GM19397 (cell line): Measurements from ENCODE around the gene TRANK1.

ENCODE experiments used
- ATAC-seq: cut with Tn5 transposase; IDR thresholded peaks from one replicate; pipeline ENCODE4 v1.9.1; 2021; ENCODE audit warnings: mild to moderate bottlenecking, moderate library complexity; ENCODE audit not compliant: unreplicated experiment

The TRANK1 gene

DNA sequence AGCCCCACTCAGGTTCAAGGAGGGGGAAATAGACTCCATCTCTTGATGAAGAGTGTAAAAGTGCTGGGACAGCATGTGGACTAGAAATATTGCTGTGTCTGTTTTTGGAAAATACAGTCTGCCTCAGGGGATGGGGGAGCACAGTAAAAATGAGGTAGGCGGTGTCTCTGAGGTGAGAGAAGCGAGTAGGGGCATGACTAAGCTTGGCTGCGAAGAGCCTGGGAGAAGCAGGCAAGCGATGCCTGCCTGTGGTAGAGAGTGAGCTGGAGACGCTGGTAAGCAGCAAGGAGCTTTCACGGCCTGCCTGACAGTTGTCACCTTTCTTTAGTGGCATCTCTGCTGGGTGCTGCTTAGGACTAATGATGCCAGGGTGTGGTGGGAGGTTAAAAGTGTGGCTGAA lies 131.5 kb downstream of the TRANK1 start:
- ATAC-seq, result no peak

DNA sequence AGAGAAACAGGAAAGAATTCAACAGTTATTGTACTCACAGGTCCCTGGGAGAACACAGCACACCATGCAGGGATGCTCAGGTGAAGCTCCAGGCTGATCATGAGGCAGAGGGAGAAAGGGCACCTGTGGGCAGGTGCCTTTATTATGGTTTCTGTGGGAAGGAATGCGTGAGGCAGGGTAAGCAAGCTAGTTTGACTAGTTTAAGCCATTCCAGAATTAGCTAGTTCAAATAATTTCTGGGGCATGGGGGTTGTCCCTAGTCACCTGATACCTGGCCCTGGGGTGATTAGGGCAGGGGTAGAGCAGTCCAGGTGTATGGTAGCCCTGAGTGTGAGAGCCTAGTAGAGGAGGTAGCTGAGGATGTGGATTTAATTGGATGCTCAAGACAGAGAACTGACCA lies 132.6 kb downstream of the TRANK1 start:
- ATAC-seq, result no peak

DNA sequence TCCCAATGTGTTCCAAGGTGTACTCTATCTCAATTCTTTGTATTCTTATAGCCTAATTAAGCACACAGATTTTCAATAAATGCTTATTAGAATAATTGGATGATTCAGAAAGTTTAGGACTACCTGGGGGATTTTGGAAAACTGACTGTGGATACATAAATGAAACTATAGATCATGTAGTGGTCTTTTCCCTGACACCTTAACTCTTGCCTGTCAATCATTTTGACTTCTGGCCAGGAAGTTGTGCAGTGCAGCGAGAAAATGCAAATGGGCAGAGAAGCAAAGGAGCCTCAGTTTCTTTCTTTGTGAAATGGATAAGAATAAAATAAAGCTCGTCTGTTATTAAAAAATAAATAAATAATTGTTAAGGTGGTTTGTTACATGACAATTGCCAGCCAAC lies 133.1 kb downstream of the TRANK1 start:
- ATAC-seq, result no peak

DNA sequence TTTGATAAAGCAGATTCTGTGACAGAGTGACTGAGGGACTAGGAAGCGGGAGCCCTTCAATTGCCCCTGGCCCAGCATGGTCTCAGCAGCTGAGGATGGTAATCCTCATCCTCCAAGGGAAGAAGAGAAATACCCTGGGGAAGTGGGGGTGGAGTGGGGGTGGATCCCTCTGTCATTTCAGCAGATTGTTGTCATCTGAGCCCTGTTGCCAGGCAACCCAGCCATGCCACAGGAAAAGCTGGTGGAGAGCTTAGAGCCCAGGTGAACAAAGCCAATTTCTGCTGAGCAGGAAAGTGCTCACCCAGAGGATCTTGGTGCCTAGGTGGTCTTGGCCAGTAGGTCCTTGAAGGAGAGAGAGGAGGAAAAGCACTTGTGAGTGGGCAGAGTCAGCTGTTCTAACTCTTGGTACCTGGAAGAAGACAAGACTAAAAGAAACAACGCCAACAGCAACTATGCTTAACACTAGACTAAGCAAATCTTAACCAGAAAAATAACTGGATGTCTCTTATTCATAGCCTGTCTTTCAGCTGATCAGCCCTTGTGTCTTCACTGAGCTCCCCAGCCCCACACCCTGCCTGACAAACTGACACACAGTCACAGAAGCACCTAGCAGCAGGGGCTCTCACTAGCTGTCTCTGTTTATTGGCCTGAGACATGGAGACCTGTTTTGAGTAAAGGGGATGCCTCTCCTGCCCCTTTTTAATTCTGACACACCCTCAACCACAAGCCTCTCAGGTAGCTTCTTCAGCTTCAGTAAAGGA lies 140.4 kb downstream of the TRANK1 start:
- ATAC-seq, result no peak

DNA sequence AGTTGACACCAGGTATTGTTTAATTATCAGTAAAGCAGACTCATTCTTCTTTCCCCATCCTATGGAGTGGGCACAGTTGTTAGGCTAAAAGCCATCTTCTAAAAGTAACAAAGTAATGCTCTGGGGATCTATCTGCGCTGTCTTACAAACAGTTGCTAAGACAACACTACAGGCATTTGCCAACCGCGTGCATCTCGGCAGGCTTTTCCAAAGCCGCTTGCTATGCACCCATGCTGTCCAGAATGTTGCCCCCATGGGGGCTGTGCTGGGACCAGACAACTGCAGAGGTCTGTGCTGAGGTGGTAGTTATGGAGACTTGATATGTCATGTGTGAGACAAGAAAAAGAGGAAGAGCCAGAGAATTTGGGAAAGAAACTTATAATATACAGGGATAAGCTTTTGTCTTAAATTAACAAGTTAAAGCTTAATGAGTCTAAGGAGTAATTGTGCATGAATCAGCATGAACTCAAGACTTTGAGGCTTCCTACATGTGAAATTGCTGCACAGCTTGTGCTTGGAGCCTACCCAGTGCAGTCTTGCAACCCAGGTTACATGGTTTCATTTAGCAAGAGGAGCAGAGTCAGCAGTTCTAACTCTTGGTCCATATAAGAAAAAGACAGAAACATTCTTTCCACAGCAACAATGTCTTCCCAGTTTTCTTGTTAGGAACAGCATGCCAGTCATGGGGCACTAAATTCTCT lies 141.6 kb downstream of the TRANK1 start:
- no peak for ATAC-seq

DNA sequence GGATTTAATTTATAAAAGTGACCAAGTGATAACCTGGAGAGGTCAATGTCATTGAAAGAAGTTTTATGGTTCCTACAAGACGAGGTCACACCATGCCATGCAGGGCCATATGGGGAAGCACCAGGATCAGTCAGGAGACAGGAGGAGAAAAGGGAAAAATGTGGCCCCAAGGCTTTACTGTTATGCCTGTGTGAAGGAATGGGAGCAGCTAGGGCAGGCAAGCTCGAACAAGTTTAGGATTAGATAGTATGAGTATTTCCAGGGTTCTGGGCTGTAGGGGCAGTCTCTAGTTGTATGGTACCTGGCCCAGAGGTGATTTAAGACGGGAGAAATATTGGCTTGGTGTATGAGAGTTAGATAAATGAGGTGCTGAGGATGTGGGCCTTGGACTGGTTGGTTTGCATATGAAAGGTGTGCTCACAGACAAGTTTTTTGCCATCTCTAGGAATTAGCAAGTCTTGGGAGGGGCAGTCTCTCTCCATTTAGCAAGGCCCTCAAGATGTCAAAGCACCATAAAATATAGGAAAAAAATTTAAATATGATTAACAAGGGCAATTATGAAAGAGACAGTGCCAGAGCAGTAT lies 144.2 kb downstream of the TRANK1 start:
- ATAC-seq, result no peak

DNA sequence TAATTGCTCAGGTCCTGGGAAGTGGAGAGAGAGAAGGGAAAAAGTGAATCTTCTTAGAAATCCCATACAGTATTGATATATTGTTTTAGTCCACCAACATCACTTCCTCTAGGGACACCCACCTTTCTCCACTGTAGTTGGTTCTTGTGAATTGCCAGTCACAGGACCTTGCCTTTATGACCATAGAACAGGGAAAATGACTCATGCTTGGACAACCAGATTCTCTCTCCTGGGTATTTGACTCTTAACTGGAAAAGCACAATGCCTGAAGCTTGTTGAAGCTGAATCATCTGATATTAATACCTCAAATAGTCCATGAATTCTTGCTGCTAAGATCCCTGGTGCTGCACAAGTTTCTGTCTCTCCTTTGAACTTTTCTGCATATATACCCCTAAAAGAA lies 148.0 kb downstream of the TRANK1 start:
- no peak for ATAC-seq

DNA sequence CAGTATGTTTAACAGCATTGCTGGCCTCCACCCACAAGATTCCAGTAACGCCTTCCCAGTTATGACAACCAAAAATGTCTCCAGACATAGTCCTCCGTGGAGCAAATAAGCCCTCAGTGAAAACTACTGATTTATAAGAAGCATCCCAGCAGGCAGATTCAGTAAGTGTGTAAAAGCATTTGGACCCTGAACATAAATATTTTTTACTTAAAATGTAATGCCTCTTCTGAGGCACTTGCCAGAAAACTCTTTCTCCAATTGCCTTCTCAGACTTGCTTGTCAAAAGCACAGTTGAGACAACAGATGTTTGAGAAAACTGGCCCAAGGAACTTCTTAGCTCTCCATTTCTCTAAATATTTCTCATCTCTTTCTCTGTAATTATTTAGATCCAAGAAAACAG lies 148.7 kb downstream of the TRANK1 start:
- no peak for ATAC-seq

DNA sequence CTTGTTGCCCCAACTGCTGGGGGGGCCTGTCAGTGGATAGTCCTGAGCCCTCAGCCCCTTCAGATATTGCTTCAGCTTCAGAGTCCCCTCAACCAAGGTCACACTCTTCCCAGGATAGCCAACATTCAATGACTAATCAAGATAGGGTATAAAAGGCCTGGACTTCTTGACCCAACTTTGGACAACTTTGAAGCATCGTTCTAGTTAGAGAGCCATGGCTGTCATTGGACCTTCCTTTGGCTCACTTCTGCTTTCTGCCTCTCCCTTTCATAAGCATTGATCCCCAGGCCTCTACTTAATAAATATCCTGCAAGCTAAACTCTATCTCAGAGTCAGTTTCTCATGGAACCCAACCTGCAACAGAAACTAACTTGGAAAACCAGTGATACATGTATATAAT lies 149.2 kb downstream of the TRANK1 start:
- ATAC-seq, result no peak

DNA sequence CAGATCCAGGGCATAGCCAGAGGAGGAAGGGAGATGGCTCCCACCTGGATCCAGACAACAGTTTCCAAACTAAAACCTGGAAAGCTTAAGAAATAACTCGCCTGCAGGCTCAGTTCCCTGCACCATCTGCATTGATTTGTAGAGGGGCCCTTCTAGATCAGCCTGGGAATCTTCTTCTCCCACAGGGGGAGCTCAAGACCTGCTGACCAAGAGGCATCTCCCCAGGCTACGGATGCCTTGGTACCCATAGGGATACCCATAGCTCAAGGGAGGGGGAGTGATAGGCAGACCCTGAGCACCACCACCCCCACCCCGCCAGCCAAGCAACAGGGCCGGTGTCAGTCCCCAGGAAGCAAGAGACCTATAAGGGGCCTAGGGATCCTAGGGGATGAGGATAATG lies 152.5 kb downstream of the TRANK1 start:
- ATAC-seq, result no peak

DNA sequence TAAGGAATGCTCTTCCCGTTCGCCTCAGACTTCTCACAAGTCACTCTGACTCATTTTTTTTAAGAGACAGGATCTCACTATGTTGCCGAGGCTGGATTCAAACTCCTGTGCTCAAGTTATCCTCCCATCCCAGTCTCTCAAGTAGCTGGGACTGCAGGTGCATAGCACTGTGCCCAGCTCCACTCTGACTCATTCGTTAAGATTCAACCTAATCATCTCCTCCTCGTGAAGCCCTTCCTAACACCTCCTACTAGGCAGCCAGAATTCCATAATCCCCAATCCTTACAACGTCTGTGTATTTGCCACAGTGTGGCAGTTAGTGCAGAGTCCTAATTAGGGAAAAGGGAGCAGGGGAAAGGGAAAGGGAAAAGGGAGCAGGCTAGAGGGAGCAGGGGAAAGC lies 154.1 kb downstream of the TRANK1 start:
- ATAC-seq, result no peak

DNA sequence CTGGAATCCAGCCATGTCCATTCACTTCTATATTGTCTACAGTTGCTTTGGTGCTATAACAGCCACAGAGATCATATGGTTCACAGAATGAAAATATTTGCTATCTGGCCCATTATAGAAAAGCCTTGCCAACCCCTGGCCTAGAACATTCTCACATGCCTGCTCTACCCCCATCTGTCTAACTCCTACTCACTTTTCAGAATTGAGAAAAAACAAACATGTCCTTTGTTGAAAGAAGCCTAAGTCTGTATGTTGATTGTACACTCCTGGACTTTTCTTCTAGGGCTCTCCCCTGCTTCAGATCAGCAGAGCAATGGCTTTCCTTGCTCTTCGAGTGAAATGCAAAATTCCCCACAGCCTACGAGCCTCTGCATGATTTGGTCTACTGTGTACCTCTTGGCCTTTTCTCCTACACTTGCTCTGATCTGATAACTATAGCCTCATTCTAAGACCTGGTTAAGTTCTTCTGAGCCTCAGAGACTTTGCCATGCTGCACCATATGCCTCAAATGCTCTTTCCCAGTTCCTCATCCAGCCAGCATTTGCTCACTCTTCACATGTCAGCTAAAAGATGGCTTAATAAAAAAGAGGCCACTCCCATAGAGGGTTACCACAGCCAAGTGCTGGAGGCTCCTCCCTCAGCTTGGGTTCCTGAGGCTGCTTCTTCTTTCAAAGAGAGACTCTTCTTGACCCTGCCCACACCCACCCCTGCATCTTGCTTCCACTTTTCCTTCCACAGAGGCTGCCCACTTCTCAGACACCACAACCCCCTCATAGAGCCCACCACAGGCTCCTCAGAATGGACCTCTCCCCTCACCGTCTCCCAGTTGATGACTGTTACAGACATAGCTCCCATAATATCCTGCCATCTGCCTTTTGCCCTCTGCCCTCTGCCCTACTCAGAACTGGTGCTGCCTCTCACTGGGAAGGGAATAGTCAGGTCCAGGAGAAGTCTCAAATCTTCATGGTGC lies 157.6 kb downstream of the TRANK1 start:
- no peak for ATAC-seq

DNA sequence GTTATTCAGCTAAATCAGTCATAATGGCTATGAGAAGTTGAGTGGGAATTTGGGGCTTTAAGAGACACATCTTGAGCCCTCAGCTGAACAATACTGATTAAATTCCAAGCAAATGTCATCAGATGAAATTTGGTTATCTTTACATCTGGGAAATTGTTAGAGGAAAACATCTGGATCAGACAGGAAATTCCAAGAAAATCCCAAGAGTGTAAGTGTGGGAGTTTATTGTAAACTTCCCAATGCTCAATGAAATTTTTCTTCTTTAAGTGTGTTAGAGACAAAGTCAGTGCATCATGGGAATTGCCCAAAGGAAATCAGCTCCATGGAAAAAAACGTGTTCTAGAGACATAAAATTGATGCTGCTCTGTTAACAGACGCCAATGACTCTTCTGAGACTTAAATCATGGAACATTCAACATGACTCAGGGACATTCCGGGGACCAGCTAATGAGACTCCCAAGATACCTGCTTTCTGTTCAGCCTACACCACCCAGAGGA lies 160.7 kb downstream of the TRANK1 start:
- ATAC-seq, result no peak

DNA sequence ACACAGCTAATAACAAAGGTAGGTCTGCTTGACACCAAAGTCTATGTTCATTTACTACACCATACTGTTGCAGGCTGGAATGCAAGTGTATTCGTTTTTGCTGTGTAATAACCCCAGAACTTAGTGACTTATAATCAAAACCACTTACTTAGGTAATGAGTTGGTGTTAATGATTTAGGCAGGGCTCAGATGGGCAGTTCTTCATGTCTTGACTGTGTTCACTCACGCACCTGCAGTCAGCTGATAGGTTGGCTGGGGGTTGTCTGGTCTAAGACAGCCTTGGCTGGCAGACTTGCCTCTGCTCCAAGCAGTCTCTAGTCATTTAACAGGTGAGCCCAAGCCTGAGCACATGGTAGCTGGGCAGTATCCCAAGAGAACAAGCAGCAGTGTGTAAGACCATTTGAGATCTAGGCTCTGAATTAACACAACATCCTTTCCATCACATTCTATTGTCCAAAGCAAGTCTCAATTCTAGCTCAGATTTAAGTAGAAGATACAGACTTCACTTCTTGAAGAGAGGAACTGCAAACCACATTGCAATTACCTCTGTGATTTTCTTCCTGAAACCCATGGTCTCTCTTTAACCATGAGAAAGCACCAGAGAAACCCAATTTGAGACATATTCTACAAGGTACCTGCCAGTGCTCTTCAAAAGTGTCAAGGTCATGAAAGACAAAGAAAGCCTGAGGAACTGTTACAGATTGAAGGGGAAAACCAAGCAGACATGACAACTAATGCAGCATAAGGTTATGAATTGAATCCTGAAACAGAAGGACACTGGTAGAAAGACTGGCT lies 167.2 kb downstream of the TRANK1 start:
- ATAC-seq, result peak; percentile 70
